Fibroblast of peridontal ligament (primary cell): Measurements from ENCODE around the gene FRMD4B.

Experiments
- DNase-seq: peaks from one replicate; pipeline ENCODE4 v3.0.0-alpha.2; 2010; ENCODE audit errors: extremely low read depth

The FRMD4B gene

GRCh38 chr3:69126999-69127398, 258.9 kb downstream of the FRMD4B start:
- no peak for DNase-seq

GRCh38 chr3:69126216-69126615, 259.7 kb downstream of the FRMD4B start:
- no peak for DNase-seq

- DNase-seq = no peak
Measured at GRCh38 chr3:69122403-69122802, 263.5 kb downstream of the FRMD4B start, which contains the start of gene LMOD3. LMOD3 (minus strand) TSS chr3:69122595; CDS start chr3:69122386, 209 bp downstream.

GRCh38 chr3:69121950-69122349, 263.9 kb downstream of the FRMD4B start:
- DNase-seq = no peak

GRCh38 chr3:69121513-69121912, 264.4 kb downstream of the FRMD4B start:
- no peak for DNase-seq

- DNase-seq = peak; percentile 81
Measured at GRCh38 chr3:69120879-69121464, 264.9 kb downstream of the FRMD4B start.
